SU-DHL-6 (cell line): ENCODE data around the gene CLK2.

Experiments
- H2AFZ ChIP-seq: fragments of 200-600 bp; sonication (generic); 2 replicates; pipeline ENCODE4 v1.6.1; 2014; ENCODE audit warnings: low read depth, mild to moderate bottlenecking, moderate library complexity, mixed read lengths, antibody characterized with exemption, low read length; ENCODE audit not compliant: severe bottlenecking
- H3F3A ChIP-seq: fragments of 200-600 bp; shearing (Covaris generic); 2 replicates; pipeline ENCODE4 v1.6.0; 2016; ENCODE audit warnings: antibody characterized with exemption, mild to moderate bottlenecking; ENCODE audit not compliant: insufficient read depth
- H3K27ac ChIP-seq: fragments of 200-600 bp; sonication (generic); 2 replicates; pipeline ENCODE4 v1.5.1; 2016; ENCODE audit warnings: low read depth, mild to moderate bottlenecking, low read length, moderate library complexity, mixed read lengths
- H3K27me3 ChIP-seq: fragments of 200-600 bp; sonication (generic), shearing (Covaris generic); 2 replicates; pipeline ENCODE4 v1.6.0; 2014; ENCODE audit warnings: mild to moderate bottlenecking, low read length
- H3K36me3 ChIP-seq: fragments of 200-600 bp; sonication (generic); 2 replicates; pipeline ENCODE4 v1.6.1; 2014; ENCODE audit warnings: mild to moderate bottlenecking, low read length, mixed read lengths
- H3K4me2 ChIP-seq: fragments of 300-600, 200-600 bp; shearing (Covaris generic), sonication (generic); 2 replicates; pipeline ENCODE4 v1.6.0; 2014; ENCODE audit warnings: low read length, low read depth, mild to moderate bottlenecking; ENCODE audit not compliant: poor library complexity, severe bottlenecking
- H3K4me3 ChIP-seq: fragments of 200-600 bp; sonication (generic); 2 replicates; pipeline ENCODE4 v1.5.1; 2014; ENCODE audit warnings: antibody characterized with exemption, low read length, mild to moderate bottlenecking, mixed read lengths; ENCODE audit not compliant: insufficient read depth, poor library complexity, severe bottlenecking
- H3K79me2 ChIP-seq: fragments of 200-600 bp; sonication (generic); 2 replicates; pipeline ENCODE4 v1.6.1; 2014; ENCODE audit warnings: mild to moderate bottlenecking, low read length, moderate library complexity; ENCODE audit not compliant: insufficient read depth
- H3K9ac ChIP-seq: fragments of 200-600 bp; sonication (generic); 2 replicates; pipeline ENCODE4 v1.7.0; 2014; ENCODE audit warnings: mild to moderate bottlenecking, low read length
- H3K9me2 ChIP-seq: fragments of 200-600 bp; sonication (generic); replicated peaks from 2 replicates; pipeline ENCODE4 v1.6.1; 2014; ENCODE audit warnings: low read length; ENCODE audit not compliant: insufficient read depth
- H3K9me3 ChIP-seq: fragments of 200-600 bp; sonication (generic); 2 replicates; pipeline ENCODE4 v1.6.1; 2014; ENCODE audit warnings: low read length, mixed read lengths; ENCODE audit not compliant: insufficient read depth
- H4K20me1 ChIP-seq: fragments of 200-600 bp; sonication (generic); 2 replicates; pipeline ENCODE4 v1.6.1; 2014; ENCODE audit warnings: low read depth, mild to moderate bottlenecking, antibody characterized with exemption, low read length, moderate library complexity, mixed read lengths
- CTCF ChIP-seq: fragments of 200-600 bp; sonication (generic); IDR thresholded peaks from one replicate; pipeline ENCODE4 v1.5.1; 2017; ENCODE audit warnings: antibody characterized with exemption, mild to moderate bottlenecking, low read length, moderate library complexity; ENCODE audit not compliant: insufficient read depth, poor library complexity, severe bottlenecking
- EZH2phosphoT487 ChIP-seq: fragments of 200-600 bp; sonication (generic), shearing (Covaris generic); conservative IDR thresholded peaks from 2 replicates; pipeline ENCODE4 v1.6.1; 2018; ENCODE audit warnings: mild to moderate bottlenecking, antibody characterized with exemption, low read length, moderate library complexity, mixed read lengths

CLK2 gene

GRCh38 chr1:155266553-155266952, 6.8 kb downstream of the CLK2 start:
- H3K36me3 ChIP-seq: peaks cover 29% of the 10 kb centered on the region

GRCh38 chr1:155263067-155263466, 10.2 kb downstream of the CLK2 start:
- no peak overlapping the region for H3K4me3 ChIP-seq
- no peaks in the 10 kb centered on the region for H3K9me2 ChIP-seq
- peaks cover 29% of the 10 kb centered on the region for H3F3A ChIP-seq
- H4K20me1 ChIP-seq: no peaks in the 10 kb centered on the region
- H2AFZ ChIP-seq: no peak overlapping the region
- H3K36me3 ChIP-seq: peaks cover 16% of the 10 kb centered on the region
- H3K79me2 ChIP-seq: peaks cover 19% of the 10 kb centered on the region
- no peaks in the 10 kb centered on the region for H3K9me3 ChIP-seq
- H3K27me3 ChIP-seq: no peaks in the 10 kb centered on the region
- H3K27ac ChIP-seq: no peak overlapping the region
- TF ChIP-seq CTCF (no peak), EZH2phosphoT487 (no peak)
- no peak overlapping the region for H3K4me2 ChIP-seq
- H3K9ac ChIP-seq: peak overlapping the region; percentile 85; the same call in 1 of the 2 replicates

More at GRCh38 chr1:155266553-155266952, 6.8 kb downstream of the CLK2 start:
- Histone ChIP-seq H3K9ac (no peak overlapping the region), H3K9me2 (no peaks in the 10 kb centered on the region), H3K4me3 (no peak overlapping the region), H3F3A (peaks cover 29% of the 10 kb centered on the region), H3K4me2 (no peak overlapping the region), H4K20me1 (no peaks in the 10 kb centered on the region), H3K27me3 (no peaks in the 10 kb centered on the region), H3K27ac (no peak overlapping the region), H2AFZ (no peak overlapping the region), H3K9me3 (no peaks in the 10 kb centered on the region), H3K79me2 (peaks cover 7% of the 10 kb centered on the region)
- no peak for TF ChIP-seq CTCF
- no peak for TF ChIP-seq EZH2phosphoT487

DNA sequence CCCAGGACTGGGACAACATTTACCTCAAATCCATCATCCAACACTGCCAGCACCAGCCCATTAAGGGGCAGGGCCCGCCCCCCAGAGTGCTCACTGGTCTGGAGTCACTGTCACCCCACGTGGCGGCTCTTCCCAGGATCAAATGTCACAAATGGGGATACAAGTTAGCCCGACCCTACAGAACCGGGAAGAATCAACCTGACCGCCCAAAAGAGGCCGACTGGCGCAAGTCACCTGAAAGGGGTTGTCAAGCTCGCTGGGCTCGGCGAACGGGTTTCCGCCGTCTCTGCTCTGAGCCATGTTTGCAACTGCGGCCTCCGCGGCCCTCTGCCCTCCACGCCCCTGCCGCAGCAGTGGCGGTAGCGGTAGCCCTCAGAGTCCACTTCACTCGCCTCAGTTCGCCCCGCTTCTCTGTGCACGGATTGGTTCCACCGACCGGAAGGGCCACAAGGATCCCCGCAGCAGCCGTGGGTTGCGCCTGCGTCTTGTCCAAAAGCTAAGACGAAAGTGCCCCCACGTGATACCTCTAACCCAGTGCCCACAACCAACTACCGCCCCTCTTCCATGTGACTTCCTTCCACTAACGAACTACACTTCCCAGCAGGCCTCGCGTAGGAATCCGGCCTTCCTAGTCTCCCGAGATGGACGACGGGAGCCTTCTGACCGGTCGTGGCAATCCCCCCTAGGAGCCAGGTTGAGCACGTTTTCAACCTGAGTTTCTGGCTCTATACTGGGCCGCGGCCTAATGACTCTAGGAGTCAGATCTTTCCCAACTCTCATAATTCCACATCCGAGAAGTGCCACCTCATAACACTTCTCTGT, 11.2 kb downstream of the CLK2 start, which contains the start of gene SCAMP3:
Gene SCAMP3 (minus strand): TSS at position 509 of the 822 bp plus-strand sequence. CDS start 209 bp downstream, at position 300.
- Histone ChIP-seq H3K9ac (peak within 1 kb of the TSS; percentile 85), H3K27ac (peak within 1 kb of the TSS; percentile 53), H4K20me1 (no peaks in the 10 kb centered on the region), H3K27me3 (no peaks in the 10 kb centered on the region), H3K79me2 (peaks cover 19% of the 10 kb centered on the region), H3K9me3 (no peaks in the 10 kb centered on the region), H3K4me3 (peak within 1 kb of the TSS; percentile 68), H3K36me3 (peaks cover 7% of the 10 kb centered on the region; the same call in 1 of the 2 replicates), H3F3A (peaks cover 29% of the 10 kb centered on the region), H2AFZ (peak within 1 kb of the TSS; percentile 57), H3K9me2 (no peaks in the 10 kb centered on the region), H3K4me2 (peak within 1 kb of the TSS; percentile 76)
- TF ChIP-seq CTCF: no peak
- no peak for TF ChIP-seq EZH2phosphoT487
